Measurements from ENCODE around the gene NUFIP1.

- TF ChIP-seq CTCF (optimal IDR thresholded peaks at IDR 0.05 in 1 of 3, IDR thresholded peaks at IDR 0.05 in 1 of 3, conservative IDR thresholded peaks at IDR 0.05 in 1 of 3; ENCODE audit: extremely low read depth in 1 of 3, insufficient read depth in 2 of 3, low read length in 3 of 3) (no peak), EZH2 (IDR thresholded peaks at IDR 0.05; ENCODE audit: low read length) (no peak)
Observed at GRCh38 chr13:44954224-44954623, 35.0 kb downstream of the NUFIP1 start.
